Neural cell (in vitro differentiated cells): Measurements from ENCODE around the gene CIB1.

Experiments
- EP300 ChIP-seq: fragments of 450-650 bp; conservative IDR thresholded peaks from 2 replicates; pipeline ENCODE4 v1.6.1; 2014; ENCODE audit warnings: antibody characterized with exemption, mild to moderate bottlenecking, moderate library complexity; ENCODE audit not compliant: poor library complexity, severe bottlenecking
- EZH2 ChIP-seq: fragments of 200-600, 300-800 bp; shearing (Covaris generic), sonication (generic); IDR thresholded peaks from 2 replicates; pipeline ENCODE4 v1.6.1; 2014; ENCODE audit warnings: antibody characterized with exemption, low read length, borderline replicate concordance, mild to moderate bottlenecking; ENCODE audit not compliant: insufficient read depth, poor library complexity, severe bottlenecking
- POLR2AphosphoS5 ChIP-seq: IDR thresholded peaks from 2 replicates; pipeline ENCODE4 v1.6.1; 2012
- RAD21 ChIP-seq: fragments of 450-650 bp; conservative IDR thresholded peaks from 2 replicates; pipeline ENCODE4 v1.6.1; 2014; ENCODE audit warnings: antibody characterized with exemption, mild to moderate bottlenecking, moderate library complexity
- SMC3 ChIP-seq: fragments of 450-650 bp; conservative IDR thresholded peaks from 2 replicates; pipeline ENCODE4 v1.6.1; 2014; ENCODE audit warnings: antibody characterized with exemption, mild to moderate bottlenecking, moderate library complexity; ENCODE audit not compliant: poor library complexity
- TAF1 ChIP-seq: IDR thresholded peaks from 2 replicates; pipeline ENCODE4 v1.6.1; 2012; ENCODE audit warnings: low read depth
- TF ChIP-seq, protein P1 (sequence below): fragments of 450-650 bp; IDR thresholded peaks from 2 replicates; pipeline ENCODE4 v1.5.1; 2014; ENCODE audit warnings: antibody characterized with exemption, mild to moderate bottlenecking, moderate library complexity; ENCODE audit not compliant: poor library complexity, severe bottlenecking
- TF ChIP-seq, protein P2 (sequence below): IDR thresholded peaks from 2 replicates; pipeline ENCODE4 v1.6.1; 2012; ENCODE audit warnings: borderline replicate concordance

DNA sequence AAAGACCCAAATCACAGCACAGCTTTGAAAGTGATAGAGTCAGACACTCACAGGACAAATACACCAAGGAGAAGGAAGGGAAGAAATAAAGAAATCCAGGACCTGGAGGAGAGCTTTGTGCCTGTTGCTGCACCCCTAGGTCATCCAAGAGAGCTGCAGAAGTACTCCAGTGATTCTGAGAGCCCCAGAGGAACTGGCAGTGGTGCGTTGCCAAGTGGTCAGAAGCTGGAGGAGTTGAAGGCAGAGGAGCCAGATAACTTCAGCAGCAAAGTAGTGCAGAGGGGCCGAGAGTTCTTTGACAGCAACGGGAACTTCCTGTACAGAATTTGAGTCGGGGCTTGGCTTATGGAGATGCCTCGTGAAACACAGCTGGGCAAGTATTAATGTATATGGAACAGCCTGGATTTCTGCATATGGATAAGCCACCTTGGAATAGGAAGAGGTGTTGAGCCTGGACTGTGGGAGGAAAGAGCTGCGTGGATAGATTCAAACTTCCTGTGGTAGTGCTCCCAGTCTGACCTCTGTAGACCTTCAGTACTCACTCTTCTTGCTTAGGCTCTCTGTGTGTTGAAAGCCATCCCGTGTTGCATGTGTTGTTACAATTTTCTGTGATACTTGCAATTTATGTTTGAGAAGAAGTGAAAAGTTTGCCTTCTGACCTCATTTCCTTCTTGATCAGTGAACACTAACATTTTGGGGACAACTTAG, 37.9 kb upstream of the CIB1 start:
- TF ChIP-seq RAD21 (no peak), POLR2AphosphoS5 (no peak), EZH2 (no peak), SMC3 (no peak), TAF1 (no peak), EP300 (no peak)
- TF ChIP-seq, protein P1, sequence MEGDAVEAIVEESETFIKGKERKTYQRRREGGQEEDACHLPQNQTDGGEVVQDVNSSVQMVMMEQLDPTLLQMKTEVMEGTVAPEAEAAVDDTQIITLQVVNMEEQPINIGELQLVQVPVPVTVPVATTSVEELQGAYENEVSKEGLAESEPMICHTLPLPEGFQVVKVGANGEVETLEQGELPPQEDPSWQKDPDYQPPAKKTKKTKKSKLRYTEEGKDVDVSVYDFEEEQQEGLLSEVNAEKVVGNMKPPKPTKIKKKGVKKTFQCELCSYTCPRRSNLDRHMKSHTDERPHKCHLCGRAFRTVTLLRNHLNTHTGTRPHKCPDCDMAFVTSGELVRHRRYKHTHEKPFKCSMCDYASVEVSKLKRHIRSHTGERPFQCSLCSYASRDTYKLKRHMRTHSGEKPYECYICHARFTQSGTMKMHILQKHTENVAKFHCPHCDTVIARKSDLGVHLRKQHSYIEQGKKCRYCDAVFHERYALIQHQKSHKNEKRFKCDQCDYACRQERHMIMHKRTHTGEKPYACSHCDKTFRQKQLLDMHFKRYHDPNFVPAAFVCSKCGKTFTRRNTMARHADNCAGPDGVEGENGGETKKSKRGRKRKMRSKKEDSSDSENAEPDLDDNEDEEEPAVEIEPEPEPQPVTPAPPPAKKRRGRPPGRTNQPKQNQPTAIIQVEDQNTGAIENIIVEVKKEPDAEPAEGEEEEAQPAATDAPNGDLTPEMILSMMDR: no peak
- TF ChIP-seq, protein P2, sequence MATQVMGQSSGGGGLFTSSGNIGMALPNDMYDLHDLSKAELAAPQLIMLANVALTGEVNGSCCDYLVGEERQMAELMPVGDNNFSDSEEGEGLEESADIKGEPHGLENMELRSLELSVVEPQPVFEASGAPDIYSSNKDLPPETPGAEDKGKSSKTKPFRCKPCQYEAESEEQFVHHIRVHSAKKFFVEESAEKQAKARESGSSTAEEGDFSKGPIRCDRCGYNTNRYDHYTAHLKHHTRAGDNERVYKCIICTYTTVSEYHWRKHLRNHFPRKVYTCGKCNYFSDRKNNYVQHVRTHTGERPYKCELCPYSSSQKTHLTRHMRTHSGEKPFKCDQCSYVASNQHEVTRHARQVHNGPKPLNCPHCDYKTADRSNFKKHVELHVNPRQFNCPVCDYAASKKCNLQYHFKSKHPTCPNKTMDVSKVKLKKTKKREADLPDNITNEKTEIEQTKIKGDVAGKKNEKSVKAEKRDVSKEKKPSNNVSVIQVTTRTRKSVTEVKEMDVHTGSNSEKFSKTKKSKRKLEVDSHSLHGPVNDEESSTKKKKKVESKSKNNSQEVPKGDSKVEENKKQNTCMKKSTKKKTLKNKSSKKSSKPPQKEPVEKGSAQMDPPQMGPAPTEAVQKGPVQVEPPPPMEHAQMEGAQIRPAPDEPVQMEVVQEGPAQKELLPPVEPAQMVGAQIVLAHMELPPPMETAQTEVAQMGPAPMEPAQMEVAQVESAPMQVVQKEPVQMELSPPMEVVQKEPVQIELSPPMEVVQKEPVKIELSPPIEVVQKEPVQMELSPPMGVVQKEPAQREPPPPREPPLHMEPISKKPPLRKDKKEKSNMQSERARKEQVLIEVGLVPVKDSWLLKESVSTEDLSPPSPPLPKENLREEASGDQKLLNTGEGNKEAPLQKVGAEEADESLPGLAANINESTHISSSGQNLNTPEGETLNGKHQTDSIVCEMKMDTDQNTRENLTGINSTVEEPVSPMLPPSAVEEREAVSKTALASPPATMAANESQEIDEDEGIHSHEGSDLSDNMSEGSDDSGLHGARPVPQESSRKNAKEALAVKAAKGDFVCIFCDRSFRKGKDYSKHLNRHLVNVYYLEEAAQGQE: no peak
